HG03457 (cell line): ENCODE data around the gene AOX1.
"Not testable (repeated sequence)": the region's sequence is repeated elsewhere in the genome, so short reads cannot be mapped to it uniquely, and the experiment has no call there.

Experiments used
- ATAC-seq: cut with Tn5 transposase; IDR thresholded peaks from one replicate; pipeline ENCODE4 v1.9.1; 2021; ENCODE audit warnings: moderate number of reproducible peaks; ENCODE audit not compliant: unreplicated experiment

Gene AOX1

DNA sequence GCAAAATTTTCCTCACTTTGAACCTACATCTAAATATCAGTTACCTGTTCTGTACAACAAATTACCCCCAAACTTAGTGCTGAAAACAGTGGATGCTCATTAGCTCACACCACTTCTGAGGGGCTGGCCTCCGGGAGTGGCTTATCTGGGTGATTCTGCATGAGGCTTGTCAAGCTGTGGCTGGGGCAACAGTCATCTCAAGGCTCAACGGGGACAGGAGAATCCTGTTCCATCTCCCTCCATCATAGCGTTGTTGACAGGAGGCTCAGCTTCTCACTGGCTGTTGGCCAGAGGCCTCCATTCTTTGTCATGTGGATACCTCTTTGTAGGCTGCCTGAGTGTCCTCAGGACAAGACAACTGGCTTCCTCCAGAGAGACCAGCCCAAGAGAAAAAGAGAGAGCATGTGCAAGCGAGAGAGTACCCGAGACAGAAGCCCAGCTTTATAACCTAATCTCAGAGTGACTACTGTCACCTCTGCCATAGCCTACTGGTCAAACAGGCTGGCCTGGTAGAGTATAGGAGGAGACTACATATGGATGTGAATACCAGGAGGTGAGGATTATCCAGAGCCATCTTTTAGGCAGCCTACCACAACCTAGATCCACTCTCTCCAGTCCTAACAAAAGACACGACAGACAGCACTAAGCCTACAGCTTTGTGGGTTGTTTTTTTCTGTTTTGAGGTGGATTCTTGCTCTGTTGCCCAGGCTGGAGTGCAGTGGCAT is 79.1 kb downstream of the AOX1 start:
- no peak for ATAC-seq

DNA sequence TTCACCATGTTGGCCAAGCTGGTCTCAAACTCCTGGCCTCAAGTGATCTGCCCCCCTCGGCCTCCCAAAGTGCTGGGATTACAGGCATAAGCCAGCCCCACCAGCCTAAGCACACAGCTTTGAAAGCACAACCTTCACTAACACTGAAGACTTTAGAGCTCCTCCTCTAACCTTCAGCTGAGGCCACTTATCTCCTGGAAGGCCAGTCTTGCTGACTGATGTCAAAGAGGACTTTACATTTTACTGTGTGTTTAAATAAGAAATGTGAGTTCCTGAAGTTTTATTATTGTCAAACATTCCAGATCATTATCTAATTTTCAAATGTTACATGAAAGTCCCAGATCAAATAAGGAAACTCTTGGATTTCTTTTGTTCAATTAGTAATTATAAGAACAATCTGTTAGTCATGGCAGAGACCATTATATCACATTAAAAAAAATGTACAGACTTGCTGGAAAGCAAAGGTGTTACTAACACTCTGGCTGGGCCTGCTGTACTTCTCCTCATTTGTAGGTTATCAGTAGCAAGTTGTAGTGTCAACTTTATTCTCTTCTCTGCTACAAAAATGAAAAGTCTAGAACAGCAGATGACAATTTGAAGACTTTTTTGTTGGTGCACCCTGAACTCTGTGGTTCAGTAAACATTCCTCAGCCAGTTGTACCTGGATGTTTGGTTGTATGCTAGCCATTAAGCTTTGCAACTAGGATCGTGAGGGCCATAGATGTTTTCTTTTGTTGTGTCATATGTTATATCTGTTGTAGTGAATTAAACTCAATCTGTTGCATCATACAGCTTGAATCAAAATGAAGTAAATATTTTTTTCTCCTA is 80.0 kb downstream of the AOX1 start:
- no peak for ATAC-seq

DNA sequence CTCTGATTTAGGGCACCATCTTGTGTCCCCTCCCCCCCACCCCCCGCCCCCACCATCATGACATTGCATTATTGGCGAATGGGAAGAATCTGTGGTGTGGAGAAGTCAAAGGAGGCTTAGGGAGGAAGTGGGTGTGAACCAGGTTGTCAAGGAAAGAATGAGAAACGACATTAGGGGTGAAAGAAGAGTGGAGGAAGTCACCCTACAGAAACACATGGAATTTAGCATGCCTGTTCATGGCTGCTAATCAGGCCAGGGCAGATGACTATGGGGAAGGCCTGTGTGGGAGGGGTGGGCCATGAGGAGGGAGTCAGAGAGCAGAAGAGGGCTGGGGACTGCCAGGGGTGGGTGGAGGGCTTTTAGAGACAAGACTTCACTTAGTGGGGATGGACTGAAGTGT is 81.6 kb downstream of the AOX1 start:
- ATAC-seq, result no peak

DNA sequence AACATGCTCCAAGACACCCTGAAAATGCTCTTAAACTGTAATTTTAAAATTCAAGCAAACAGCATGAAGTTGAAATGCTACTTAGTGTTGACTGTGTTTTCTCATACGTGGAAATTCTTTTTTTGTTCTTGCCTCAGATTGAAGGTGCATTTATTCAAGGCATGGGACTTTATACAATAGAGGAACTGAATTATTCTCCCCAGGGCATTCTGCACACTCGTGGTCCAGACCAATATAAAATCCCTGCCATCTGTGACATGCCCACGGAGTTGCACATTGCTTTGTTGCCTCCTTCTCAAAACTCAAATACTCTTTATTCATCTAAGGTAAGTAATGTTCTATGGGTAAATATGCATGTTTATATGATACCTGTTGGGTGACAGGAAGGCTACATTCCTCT is 82.7 kb downstream of the AOX1 start:
- ATAC-seq, result no peak

DNA sequence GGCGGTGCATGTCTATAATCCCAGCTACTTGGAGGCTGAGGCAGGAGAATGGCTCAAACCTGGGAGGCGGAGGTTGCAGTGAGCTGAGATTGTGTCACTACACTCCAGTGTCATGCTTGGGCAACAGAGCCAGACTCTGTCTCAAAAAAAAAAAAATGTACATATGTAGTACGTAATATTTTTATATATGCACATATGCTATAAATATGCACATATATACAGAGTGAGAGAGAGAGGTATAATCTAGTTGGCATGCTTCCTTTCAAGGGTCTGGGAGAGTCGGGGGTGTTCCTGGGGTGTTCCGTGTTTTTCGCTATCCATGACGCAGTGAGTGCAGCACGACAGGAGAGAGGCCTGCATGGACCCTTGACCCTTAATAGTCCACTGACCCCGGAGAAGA is 83.5 kb downstream of the AOX1 start:
- no peak for ATAC-seq

DNA sequence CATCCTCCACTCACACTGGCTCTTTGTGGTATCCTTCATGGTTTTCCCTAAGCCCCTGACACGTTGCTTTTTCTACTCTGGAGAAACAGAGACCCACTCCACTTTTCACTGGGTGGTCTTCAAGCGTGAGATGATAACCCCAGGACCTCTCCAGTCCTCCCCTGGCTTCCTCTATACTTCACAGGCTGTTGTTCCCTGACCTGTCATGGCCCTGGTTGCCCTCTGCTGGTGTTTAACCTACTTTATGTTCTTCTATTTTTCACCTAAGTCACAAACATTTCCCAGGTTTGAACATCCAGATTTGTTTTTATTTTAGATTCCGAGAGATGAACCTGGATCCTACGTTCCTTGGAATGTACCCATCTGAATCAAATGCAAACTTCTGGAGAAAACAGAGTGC is 84.5 kb downstream of the AOX1 start:
- ATAC-seq, result no peak

DNA sequence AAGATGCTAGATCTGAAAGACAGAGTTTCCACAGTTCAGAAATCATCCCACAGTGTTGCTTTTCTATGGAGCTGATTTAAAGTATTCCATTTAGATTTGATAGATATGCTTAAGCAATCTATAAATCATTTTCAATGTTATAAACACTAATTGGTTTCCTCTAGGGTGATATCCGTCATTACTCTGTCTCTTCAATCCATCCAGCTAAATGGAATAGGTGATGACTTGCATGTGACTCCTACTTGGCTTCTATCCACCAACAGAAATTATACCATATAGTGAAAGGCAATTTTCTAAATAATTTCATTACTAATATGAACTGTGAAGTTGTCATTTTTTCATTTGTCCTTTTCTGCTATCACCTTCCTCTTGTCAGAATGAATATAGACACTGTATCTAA is 84.9 kb downstream of the AOX1 start:
- ATAC-seq, result no peak

DNA sequence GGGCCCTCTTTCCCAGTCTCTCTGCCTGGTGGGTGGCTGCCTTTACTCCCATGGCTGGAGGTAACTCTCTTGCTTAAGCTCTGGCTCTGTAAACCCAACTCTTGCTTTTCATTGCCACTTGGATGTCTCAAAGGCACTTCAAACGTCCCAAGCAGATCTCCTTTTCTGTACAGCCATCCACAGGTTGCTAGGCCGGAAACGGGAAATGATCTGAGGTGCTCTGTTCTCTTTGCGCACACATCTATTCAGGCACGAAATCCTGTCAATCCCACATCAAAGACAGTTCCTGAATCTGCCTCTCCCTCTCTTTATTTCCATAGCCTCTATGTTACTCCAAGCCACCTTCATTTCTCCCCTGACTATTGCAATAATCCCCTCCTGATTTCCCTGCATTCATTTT is 87.4 kb downstream of the AOX1 start:
- ATAC-seq, result no peak

DNA sequence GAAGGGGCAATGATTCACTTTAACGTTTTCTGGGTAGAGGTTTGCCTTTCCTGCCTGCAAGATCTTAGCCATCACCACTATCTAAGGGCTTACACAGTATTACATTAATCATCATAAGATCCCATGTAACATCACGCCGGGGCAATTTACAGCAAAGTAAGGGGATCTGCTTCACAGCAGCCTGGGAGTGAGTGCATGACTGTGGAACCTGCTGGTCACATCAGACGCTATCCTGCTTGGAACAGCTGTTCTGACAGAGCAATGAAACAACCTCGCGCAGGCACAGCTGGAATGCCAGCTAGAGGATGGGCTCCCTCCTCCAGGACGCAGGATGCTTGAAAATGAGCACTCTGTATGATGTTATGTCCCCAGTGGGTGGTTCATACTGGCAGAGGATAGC is 89.0 kb downstream of the AOX1 start:
- no peak for ATAC-seq

DNA sequence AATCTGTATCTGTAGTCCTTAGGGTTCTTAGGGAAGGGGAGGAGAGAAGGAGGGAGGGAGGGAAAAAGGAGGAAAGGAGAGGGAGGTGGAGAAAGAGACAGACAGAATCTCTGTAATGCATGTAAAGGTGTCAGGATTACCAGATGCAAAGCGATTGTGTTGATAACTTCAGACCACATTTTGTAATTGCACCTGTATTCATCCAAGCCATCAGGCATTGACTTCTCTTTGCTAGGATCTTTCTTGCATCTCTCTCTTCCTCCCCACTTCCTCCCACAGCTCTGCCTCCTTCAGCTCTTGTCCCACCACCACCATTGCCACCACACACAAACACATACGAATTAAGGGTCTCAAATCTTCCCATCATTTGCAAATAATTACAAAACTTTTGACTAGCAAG is 91.4 kb downstream of the AOX1 start:
- ATAC-seq, result no peak

DNA sequence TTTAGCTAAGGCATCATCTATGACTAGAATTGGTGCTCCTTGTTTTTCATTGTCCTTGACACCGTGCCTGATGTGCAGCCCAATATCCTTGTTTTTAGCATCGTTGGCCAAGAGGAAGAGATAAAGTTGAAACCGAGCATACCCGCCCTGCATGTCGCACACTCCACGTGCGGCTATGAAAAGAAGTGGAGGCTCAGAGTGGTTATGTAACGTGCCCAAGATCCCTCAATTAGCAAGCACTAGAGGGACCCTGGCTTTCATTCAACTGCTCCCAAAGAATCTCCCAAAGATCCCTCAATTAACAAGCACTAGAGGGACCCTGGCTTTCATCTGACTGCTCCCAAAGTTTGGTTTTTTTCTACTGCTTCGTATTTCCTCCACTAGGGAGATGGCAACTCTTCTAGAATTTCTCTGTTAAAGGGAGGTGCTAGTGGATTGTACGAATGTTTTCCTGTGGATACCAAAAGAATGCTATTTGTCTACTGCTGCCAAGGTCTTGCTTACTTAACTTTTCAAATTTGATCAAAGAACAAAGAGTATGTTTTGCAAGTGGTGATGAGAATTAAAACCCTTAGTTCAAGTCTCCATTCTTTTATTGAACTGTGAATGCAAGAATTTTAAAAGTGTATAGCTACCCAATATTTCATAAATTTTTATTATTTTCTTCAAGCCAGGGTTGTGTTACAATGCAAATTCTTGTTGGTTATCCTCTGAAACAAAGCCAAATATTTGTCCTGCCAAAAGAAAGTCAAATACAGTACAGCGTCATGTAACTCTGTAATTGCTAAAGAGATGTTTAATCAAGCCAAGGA is 92.1 kb downstream of the AOX1 start:
- no peak for ATAC-seq

DNA sequence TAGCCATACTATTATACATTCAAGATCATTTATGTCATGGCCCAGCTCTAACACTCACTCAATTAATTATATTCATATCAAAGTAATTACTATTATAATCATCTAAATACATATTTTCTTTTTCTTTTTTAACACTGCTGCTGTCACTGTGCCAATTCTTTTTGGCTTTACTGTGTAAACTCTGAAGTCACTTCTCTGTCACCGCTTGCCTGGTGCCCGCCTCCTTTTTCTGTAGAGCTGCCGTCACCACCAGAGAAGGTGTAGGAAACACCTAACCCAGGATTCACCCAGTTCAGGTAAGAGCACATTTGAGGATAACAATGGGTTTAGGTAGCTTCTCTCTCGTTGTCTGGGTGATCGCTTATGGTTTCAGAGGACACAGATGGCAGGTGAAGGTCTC is 93.3 kb downstream of the AOX1 start:
- ATAC-seq, result no peak

DNA sequence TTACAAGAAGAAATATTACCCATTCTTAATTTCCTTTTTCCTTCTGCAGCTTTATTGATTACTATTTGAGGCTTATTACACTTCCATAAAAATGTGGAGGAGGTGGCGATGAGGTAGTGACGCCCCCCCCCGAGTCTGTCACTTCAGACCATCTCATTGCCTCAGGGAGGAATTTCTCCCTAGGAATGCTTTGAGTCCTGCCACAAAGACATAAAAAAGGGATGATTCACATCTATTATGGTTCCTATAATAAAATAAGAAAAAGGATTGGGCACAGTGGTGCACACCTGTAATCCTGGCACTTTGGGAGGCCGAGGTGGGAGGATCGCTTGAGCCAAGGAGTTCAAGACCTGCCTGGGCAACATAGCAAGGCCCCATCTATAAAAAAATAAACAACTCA is 93.7 kb downstream of the AOX1 start:
- no peak for ATAC-seq

DNA sequence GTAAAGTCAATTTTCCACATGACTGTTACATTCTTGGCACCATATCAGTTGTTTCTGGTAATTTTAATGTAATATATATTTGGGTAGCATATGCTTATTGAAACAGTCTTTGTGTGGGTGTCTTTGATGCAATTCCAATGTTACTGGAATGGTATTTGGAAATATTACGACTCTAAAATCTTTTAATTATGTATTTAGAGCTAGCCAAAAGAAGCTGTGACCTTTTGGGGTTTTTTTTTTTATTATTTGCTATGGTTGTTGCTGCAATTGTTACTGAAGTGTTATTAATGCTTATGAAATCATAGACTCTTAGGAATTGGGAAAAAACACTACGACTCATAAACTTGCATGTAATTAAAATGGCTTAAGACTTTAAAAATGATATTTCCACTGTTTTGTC is 95.9 kb downstream of the AOX1 start:
- ATAC-seq, result no peak

DNA sequence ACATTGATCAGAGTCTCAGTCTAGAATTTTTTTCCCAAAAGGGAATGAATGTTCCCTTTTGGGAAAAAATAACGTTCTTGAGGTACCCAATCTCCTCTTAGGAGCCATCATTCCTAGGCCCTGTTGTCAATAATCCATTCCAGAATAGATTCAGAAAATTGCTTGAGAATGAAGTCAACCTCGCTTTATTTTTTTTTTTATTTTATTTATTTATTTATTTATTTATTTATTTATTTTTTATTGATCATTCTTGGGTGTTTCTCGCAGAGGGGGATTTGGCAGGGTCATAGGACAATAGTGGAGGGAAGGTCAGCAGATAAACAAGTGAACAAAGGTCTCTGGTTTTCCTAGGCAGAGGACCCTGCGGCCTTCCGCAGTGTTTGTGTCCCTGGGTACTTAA is 96.6 kb downstream of the AOX1 start:
- ATAC-seq, result not testable (repeated sequence)

DNA sequence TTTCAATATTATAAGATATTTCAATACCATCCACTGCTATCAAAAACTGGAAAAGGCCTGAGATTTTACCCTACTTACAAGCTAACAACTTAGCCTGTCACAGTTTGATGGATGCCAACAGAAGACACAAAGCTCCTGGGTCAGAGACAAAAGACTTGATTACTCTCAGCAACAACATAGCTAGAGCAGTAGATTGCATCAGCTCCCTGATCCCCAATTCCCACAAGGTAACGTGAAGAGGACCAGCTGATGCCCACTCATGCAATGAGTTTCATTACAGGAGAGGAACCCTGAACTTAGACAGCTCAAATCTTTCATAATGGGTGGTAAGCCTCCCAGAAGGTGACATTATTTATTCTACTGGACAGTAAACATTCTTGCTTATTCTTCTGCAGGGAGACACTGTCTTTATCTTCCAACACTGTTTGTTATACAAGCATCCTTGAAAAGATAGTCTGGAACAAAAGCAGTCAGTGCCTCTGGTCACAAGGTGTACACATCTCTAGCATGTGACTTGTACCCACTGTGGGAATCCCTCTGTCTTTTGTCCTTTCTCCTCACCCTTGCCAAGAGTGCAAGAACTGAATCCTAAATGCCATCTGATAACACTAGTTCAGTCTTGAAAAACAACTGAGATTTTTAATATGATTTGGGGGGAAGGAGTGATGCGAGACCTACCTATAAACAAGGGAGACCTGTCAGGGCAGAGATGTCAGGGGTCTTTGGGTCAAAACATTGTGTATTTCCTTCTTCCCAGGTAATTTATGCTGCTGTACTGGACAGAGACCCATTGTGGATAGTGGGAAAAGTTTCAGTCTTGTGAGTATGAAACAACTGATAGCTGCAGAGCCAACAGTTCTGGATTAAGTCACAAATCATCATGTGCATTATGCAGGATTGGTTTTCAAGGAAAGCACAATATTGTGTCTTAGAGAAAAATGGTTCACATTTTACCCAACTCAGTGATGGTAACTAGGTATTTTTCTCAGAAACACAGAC is 102.4 kb downstream of the AOX1 start:
- ATAC-seq, result no peak

DNA sequence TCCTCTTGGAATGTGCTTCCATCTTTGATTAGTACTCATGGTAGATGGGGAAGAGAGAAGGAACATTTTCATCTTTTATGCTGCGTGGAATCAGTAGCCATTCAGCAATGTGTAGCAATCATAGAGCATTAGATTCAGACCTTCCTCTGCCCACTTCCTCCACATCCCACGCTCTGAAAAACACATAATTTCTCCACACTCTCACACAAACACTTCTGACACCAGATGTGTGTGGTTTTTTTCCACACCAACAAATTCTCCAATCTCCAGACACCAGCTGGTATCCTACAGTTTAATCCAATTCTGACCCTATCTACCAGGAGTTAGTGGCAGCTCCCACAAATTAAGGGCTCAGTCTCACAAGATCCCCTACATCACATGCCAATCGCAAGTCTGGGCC is 103.3 kb downstream of the AOX1 start:
- no peak for ATAC-seq

DNA sequence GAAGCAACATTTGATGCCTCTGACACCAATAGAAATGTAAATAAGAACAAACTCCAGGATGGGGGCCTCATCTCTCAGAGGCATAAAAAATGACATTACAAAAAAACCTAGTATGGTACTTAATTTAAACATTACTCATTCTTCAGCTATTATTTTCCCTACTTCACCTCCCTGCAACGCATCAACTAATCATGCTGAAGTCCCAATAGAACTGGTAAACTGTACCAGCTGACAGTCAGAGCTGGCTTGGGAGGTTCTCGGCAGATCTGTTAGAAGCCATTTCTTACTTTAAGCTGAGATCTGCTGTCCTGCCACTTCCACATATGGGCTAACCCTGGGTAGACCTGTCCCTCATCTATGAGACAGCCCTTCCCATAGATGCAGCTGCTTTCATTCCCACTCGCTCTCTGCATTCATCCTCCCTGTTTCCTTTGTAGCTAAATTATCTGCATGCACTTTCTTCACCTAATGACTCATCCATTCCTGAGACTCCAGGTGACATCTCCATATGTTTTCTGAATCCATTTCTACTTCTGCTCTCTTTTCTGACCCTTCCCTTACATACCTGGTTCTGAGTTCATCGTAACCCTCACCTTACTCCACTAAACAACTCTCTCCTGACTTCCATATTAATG is 108.1 kb downstream of the AOX1 start:
- no peak for ATAC-seq

DNA sequence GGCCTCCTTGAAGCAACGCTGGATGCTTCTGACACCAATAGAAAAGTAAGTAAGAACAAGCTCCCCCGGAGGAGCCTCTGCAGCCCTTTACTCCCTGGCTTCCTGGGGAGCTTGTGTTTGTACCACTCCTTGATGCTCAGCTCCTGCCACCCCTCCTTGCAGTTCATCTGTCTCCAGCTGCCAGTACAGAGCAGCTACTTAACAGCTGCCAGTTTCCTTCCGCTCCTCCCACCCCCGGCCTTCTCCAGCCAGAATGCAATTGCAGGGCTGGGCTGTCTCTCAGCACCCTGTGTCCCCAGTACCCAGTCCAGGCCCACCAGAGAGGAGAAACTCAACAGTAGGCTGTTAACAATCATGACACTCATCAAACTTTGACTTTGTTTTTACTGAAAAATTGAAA is 109.4 kb downstream of the AOX1 start:
- ATAC-seq, result no peak

DNA sequence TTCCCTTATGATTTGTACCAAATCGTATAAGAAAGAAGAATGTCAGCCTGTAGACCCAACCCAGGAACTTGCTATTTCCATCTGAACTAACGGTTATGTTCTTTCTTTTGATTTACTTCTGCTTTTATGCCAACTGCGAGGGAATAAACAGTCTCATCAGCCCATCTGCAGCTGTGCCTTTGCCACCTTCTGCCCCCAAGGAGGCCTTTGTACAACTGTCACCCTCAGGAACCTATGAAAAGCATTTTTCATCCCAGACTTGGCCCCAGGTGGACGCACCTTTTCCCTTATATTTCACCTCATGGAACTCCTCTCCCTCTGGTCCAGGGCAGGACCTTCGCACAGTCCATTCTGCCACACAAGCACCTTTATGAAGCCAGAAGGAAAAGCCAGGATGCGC is 109.8 kb downstream of the AOX1 start:
- no peak for ATAC-seq
